Activated T-cell treated with anti-CD3 and anti-CD28 coated beads, Interleukin-2, amount 50 U/mL, for 4 hours (primary cell): ENCODE results near the gene RIC1. TPM values are rescaled to one million over a fixed set of nuclear protein-coding genes. Genes with fewer than 3 reads are reported as not detected.
"Not testable (repeated sequence)": the region's sequence is repeated elsewhere in the genome, so short reads cannot be mapped to it uniquely, and the experiment has no call there.

ENCODE experiments used
- ATAC-seq, 2 donors: fragments of 200-7000 bp; cut with Tn5 transposase; one replicate each; pipeline ENCODE4 v1.10.0; 2021
- DNase-seq: peaks from one replicate; pipeline ENCODE4 v3.0.0-alpha.2; 2020
- H3K27me3 Mint-ChIP-seq: one replicate; pipeline ENCODE4 v1.8.0; 2021; ENCODE audit warnings: low read depth, mixed read lengths
- H3K36me3 Mint-ChIP-seq: one replicate; pipeline ENCODE4 v1.8.0; 2022; ENCODE audit warnings: mixed read lengths; ENCODE audit not compliant: insufficient read depth
- H3K4me1 Mint-ChIP-seq: one replicate; pipeline ENCODE4 v1.8.0; 2021; ENCODE audit warnings: low read depth, mixed read lengths
- H3K4me3 Mint-ChIP-seq: one replicate; pipeline ENCODE4 v1.8.0; 2021; ENCODE audit warnings: mild to moderate bottlenecking, moderate library complexity, mixed read lengths
- H3K9me3 Mint-ChIP-seq: one replicate; pipeline ENCODE4 v1.8.0; 2021; ENCODE audit warnings: mixed read lengths
- total RNA-seq, 3 donors: library from RNA; stranded (reverse); gene quantifications; one replicate each; pipeline ENCODE4 v1.2.1, GENCODE V29; 2021

RIC1 gene
- total RNA-seq, 3 donors from 2014 or later, result 10.5 to 11.2 (median 10.8) TPM

DNA sequence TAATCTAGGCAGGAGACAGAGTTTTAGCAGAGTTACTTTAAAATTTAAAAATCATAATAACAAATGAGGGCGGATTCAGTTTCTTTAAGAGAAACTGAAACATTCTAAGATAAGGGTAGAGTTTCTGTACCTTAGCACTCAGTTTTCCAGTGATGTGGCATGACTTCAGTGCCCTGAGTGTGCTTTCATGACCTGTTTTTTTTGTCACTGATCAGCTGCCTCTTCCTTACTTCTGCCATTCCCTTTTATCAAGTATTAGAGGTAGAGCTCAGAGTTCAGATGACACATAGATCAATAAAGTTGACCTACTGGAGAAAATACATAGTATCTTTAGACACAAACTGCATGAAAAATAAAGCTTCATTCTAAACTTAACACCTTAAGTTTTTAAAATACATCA lies 121.7 kb downstream of the RIC1 start:
- H3K36me3 Mint-ChIP-seq, result peaks cover 35% of the 10 kb centered on the region

DNA sequence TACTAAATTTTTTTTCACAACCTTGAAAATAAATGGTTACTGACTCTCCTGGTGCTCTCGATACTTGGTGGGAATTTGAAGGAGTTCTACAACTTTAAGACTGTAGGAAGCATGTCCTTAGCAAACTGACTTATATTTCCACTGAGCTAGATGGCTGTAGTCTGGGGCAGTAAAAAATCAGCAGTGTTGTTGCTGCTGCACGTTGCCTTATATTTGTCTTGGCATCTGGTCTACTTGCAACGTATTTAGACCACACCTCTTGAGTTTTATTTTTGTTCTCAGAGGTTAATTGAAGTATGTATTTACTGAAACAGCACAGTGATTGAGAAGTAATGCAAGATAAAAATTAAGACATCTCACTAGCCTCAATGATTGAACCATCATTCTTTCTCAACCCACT lies 127.7 kb downstream of the RIC1 start:
- DNase-seq (no peak), ATAC-seq (no peak)
- Mint-ChIP-seq H3K36me3 (peaks cover 37% of the 10 kb centered on the region), H3K27me3 (no peaks in the 10 kb centered on the region), H3K4me1 (peaks cover 7% of the 10 kb centered on the region), H3K4me3 (no peak overlapping the region), H3K9me3 (no peaks in the 10 kb centered on the region)

More for the DNA sequence above, 121.7 kb downstream of the RIC1 start:
- Mint-ChIP-seq H3K9me3 (no peaks in the 10 kb centered on the region), H3K4me1 (peaks cover 5% of the 10 kb centered on the region), H3K4me3 (no peak overlapping the region), H3K27me3 (no peaks in the 10 kb centered on the region)
- ATAC-seq (no peak), DNase-seq (no peak)

DNA sequence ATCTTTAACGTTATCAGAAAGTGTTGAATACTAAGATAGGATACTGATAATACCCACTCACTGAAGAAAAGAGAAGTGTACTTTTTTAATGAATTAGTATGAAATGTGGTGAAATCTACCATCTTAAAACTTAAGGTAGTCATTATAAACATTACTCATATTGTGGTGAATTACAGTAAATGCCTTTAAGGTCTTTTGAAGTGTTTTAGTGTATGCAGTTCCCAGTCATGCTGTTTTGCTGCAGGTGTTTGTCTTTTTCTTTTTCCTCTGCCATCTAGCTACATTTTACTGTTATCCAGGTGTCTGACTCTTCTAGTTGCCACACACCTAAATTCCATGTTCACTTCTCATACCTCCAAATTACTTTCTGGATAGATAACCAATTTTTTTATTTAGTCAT lies 131.4 kb downstream of the RIC1 start:
- Mint-ChIP-seq H3K4me1 (peaks cover 11% of the 10 kb centered on the region), H3K36me3 (peaks cover 54% of the 10 kb centered on the region), H3K4me3 (no peak overlapping the region), H3K27me3 (no peaks in the 10 kb centered on the region), H3K9me3 (no peaks in the 10 kb centered on the region)
- no peak for DNase-seq
- ATAC-seq, result peak; percentile 58 to 71

DNA sequence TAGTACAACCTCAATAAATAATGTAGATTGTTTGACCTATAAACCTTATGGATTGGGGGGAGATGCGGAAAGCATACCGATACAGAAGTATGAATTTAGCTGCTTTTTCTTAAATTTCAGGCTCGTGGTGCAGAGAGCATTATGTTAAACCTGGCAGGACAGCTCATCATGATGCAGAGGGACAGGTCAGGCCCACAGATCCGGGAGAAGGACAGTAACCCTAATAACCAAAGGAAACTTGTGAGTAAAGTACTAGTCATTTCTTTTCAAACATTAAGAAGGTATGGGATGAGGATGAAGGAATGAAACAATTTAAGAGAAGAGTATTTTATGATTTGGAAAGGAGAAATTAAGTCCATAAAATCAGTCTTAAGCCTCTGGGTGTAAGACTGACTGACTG lies 133.5 kb downstream of the RIC1 start:
- no peaks in the 10 kb centered on the region for H3K9me3 Mint-ChIP-seq
- peaks cover 61% of the 10 kb centered on the region for H3K36me3 Mint-ChIP-seq
- H3K4me3 Mint-ChIP-seq, result no peak overlapping the region
- DNase-seq (no peak), ATAC-seq (no peak)
- H3K27me3 Mint-ChIP-seq, result no peaks in the 10 kb centered on the region
- H3K4me1 Mint-ChIP-seq, result peaks cover 11% of the 10 kb centered on the region

DNA sequence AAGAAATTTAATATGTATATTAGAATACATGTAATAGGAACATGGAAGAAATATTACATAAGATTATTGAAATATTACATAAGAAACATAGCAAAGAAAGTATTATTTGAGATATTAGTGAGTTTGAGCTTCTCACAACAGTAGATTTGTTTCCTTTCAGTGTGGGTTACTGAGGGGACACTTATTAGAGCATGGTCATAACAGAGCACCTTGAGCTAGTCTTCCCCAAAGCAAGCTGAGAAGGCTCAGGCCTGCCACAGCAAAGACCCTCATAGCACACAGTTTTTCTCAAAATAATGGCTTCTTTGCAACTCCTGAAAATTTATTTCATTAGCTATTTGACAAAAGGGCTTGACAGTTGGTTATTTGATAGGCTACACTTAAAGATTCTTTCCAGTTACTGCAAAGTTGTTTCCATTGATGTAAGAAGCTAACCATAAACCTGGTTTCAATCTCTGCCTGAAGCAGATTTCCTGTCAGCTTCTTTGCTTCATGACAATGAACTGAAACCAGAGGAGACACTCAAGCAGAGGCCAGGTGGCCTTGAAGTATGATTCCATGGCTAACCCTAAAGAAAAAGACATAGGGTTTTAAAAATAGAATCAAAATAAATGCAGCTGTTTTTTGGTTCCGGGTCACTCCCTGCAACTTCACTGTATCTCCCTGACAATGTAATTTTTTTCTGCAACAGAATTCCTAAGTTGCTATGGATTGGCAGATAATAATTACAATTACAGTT lies 135.4 kb downstream of the RIC1 start:
- DNase-seq (no peak), ATAC-seq (peak in 1 of 2 donors; percentile 14)
- H3K4me1 Mint-ChIP-seq, result peaks cover 14% of the 10 kb centered on the region
- H3K27me3 Mint-ChIP-seq, result no peaks in the 10 kb centered on the region
- no peaks in the 10 kb centered on the region for H3K9me3 Mint-ChIP-seq
- H3K36me3 Mint-ChIP-seq, result peaks cover 55% of the 10 kb centered on the region
- H3K4me3 Mint-ChIP-seq, result no peak overlapping the region

DNA sequence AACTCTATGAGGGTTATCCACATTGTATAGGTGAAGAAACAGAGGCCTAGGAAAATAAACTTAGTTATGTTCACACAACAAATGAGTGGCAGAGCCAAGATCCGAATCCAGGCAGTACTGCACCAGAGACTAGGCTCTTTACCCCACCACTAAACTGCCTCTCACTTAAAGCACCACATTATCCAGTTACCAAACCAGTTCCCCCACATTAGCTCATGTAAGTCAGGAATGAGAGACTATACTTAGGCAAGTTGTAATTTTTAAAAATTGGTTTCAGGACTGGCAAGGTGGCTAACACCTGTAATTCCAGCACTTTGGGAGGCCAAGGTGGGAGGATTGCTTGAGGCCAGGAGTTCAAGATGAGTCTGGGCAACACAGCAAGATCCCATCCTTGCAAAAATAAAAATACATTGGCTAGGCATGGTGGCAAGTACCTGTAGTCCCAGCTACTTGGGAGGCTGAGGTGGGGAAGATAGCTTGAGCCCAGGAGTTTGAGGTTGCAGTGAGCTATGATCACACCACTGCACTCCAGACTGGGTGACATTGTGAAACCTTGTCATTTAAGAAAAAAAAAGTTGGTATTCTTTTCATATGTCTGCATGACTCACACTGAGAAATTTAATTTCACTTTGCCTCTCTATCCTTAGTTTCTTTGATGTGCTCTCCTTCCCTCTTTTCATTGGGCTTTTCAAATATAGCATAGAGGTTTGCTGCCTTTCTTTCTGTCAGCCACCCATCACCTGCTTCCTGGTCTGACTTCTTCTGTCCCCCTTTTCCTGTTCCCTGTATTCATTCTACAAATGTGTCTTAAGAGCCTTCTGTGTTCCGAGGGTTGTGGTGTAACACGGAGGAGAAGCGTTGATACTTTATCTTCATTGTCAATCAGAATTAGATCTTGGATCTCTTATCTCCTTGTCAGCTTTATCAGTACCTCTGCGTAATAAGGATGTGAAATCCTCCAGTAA lies 139.3 kb downstream of the RIC1 start:
- DNase-seq, result no peak
- Mint-ChIP-seq H3K4me3 (no peak overlapping the region), H3K4me1 (peaks cover 8% of the 10 kb centered on the region), H3K36me3 (peaks cover 53% of the 10 kb centered on the region), H3K27me3 (no peaks in the 10 kb centered on the region), H3K9me3 (no peaks in the 10 kb centered on the region)
- peak; percentile 91 to 94 for ATAC-seq

DNA sequence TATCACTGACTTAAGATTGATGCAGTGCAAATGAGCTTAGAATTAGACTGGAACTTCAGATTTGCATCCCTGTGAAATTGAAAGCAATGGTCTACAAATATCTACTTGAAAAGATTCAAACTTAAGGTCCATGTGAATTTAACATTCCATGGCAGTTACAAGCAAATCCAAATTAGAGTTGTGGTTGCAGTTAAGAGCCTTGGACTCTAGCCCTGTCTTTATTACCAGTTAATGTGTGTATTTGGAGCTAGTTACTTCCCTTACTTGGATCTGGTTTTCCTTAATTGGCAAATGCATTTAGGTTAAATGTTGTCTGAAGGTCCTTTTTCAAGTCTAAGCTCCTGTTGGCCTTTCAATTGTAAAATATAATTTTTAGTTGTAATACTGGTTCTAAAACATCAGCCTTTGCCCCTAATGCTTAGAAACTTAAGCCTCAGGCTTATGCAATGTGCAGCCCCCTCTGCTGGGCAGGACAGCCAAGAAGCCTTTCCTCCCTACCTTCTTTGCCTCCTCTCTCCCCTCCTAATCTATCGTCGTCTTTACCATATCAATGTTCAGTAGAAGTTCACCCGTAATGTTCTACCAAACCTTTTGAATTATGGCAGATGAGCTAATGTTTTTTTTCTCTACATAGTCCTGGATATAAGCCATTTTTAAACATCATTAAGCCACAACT lies 144.6 kb downstream of the RIC1 start:
- peaks cover 3% of the 10 kb centered on the region for H3K4me1 Mint-ChIP-seq
- peaks cover 48% of the 10 kb centered on the region for H3K36me3 Mint-ChIP-seq
- no peaks in the 10 kb centered on the region for H3K27me3 Mint-ChIP-seq
- ATAC-seq, result no peak
- H3K4me3 Mint-ChIP-seq, result no peak overlapping the region
- no peak for DNase-seq
- H3K9me3 Mint-ChIP-seq, result peaks cover 4% of the 10 kb centered on the region

DNA sequence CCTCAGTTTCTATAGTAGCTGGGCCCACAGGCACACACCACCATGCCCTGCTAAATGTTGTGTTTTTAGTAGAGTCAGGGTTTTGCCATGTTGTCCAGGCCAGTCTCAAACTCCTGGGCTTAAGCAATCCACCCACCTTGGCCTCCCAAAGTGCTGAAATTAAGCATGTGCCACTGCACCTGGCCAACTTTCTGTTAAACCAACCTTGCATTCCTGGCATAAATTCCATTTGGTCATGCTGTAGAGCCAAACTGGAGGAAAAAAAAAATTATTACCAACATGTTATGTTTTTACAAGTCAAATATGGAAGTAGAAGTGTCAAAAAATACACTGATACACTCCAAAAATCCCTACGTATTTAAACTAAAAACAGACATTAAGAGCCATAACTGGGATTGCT lies 149.9 kb downstream of the RIC1 start:
- Mint-ChIP-seq H3K27me3 (no peaks in the 10 kb centered on the region), H3K36me3 (peaks cover 69% of the 10 kb centered on the region), H3K4me3 (no peak overlapping the region), H3K4me1 (peaks cover 1% of the 10 kb centered on the region), H3K9me3 (peaks cover 18% of the 10 kb centered on the region)
- ATAC-seq, result no peak
- no peak for DNase-seq

DNA sequence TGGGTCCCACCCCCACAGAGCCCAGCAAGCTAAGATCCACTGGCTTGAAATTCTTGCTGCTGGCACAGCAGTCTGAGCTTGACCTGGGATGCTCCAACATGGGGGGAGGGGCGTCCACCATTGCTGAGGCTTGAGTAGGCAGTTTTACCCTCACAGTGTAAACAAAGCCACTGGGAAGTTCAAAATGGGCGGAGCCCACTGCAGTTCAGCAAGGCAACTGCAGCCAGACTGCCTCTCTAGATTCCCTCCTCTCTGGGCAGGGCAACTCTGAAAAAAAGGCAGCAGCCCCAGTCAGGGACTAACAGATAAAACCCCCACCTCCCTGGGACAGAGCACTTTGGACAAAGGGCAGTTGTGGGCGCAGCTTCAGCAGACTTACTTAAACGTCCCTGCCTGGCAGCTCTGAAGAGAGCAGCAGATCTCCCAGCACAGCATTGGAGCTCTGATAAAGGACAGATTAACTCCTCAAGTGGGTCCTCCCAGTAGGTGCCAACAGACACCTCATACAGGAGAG lies 150.9 kb downstream of the RIC1 start:
- not testable (repeated sequence) for H3K4me3 Mint-ChIP-seq, DNase-seq, H3K4me1 Mint-ChIP-seq, ATAC-seq, H3K27me3 Mint-ChIP-seq
- Mint-ChIP-seq H3K9me3 (peaks cover 18% of the 10 kb centered on the region), H3K36me3 (peaks cover 62% of the 10 kb centered on the region)

DNA sequence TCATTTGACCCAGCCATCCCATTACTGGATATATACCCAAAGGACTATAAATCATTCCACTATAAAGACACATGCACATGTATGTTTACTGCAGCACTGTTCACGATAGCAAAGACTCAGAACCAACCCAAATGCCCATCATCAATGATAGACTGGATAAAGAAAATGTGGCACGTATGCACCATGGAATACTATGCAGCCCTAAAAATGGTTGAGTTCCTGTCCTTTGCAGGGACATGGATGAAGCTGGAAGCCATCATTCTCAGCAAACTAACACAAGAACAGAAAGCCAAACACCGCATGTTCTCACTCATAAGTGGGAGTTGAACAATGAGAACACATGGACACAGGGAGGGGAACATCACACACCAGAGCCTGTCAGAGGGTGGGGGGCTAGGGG lies 154.5 kb downstream of the RIC1 start:
- H3K9me3 Mint-ChIP-seq, result peaks cover 14% of the 10 kb centered on the region
- H3K36me3 Mint-ChIP-seq, result peaks cover 70% of the 10 kb centered on the region

DNA sequence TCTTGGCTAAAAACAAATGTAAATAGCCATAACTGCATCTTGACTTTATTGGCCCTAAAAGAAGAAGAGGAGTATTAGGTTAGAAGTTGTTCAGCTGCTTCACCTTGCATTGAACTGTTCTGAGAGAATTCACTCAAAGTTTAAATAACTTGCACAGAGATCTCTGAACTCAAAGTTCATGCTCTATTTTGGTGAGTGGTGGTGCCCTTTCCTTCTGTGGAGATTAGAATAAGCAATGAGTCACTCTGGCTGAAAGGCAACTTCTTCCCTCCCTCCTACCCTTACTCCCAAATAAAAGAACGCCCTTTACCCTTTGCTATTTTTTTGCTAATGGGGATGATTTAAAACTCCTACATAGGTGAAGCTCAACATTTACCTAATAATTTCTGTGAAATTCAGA lies 155.1 kb downstream of the RIC1 start:
- Mint-ChIP-seq H3K9me3 (peaks cover 13% of the 10 kb centered on the region), H3K4me1 (peaks cover 16% of the 10 kb centered on the region), H3K27me3 (no peaks in the 10 kb centered on the region), H3K4me3 (no peak overlapping the region), H3K36me3 (peaks cover 68% of the 10 kb centered on the region)
- DNase-seq (no peak), ATAC-seq (no peak)

More for the DNA sequence above, 154.5 kb downstream of the RIC1 start:
- not testable (repeated sequence) for H3K27me3 Mint-ChIP-seq, DNase-seq, ATAC-seq, H3K4me3 Mint-ChIP-seq
- H3K4me1 Mint-ChIP-seq, result peaks cover 14% of the 10 kb centered on the region

DNA sequence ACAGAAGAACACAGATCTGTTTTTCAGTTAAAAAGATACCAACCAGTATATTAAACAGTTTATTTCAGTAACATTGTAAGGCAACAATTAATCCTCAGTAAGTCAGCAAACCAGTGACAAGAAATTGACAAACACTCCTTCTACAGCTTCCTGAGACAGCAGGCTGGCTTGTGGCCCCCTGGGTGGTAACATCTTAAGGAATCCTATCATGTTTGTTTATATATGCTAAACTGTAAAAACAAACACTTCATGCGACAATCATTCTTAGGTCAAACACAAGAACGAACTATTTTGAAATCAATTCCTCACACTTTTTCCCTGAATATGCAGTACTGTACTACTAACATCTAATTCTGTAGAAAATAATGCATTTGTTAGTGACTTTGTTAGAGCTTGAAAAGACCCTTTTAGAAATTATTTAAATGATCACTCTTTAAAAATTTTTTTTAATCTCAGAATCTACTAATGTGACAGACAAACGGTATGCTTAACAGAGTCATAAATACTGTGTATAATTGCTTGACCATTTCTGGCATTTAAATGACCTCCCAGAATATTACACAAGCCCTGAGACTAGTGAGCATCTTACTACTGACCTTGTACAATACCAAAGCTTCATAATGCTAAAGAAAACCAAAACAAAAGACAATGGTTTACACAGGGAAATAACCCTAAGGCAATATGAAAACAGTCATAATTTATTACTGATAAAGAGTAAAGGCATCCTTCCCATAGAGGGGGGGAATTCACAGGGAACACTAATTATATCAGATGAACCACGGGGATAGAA lies 155.8 kb downstream of the RIC1 start:
- H3K27me3 Mint-ChIP-seq, result no peaks in the 10 kb centered on the region
- peaks cover 16% of the 10 kb centered on the region for H3K4me1 Mint-ChIP-seq
- ATAC-seq (no peak), DNase-seq (no peak)
- H3K4me3 Mint-ChIP-seq, result no peak overlapping the region
- H3K36me3 Mint-ChIP-seq, result peaks cover 64% of the 10 kb centered on the region
- peaks cover 13% of the 10 kb centered on the region for H3K9me3 Mint-ChIP-seq

DNA sequence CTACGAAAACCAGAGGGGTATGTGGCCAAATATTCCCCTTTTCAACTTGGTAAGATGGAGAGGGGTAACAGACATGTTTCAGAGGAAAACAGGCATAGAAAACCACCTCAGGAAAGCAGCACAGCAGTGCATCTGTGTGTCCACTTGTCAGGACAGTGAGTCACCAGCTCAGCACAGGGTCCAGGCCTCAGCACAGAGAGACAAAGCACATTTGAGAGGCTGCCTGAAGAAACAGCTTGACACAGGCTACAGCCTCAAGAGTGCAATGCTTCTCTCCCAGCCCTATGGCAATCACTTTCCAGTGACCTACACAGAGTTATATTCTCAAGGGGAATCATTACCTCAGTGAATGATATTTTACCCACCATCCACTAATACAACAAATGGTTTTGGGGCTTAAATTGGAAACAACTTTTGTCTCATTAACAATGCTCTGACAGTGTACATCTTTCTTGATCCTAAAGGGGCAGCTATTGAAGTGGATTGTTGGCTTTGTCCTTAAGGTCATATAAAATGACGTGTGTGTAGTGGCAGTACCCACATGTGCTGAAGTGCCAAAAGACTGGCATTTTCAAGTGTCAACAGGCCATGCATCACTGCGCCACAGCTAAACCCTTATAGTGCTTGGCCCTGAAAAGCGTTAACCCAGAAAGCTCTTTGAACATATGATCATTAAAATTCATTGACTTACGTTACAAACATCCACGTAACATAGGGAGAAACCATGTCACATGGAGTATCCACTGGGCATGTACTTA lies 157.6 kb downstream of the RIC1 start:
- peaks cover 59% of the 10 kb centered on the region for H3K36me3 Mint-ChIP-seq
- no peak overlapping the region for H3K4me3 Mint-ChIP-seq
- H3K4me1 Mint-ChIP-seq, result peaks cover 27% of the 10 kb centered on the region
- ATAC-seq (no peak), DNase-seq (no peak)
- peaks cover 8% of the 10 kb centered on the region for H3K9me3 Mint-ChIP-seq
- no peaks in the 10 kb centered on the region for H3K27me3 Mint-ChIP-seq
